HepG2 (cell line): ENCODE data around the gene MAPK11. TPM values are rescaled to one million over a fixed set of nuclear protein-coding genes. Genes with fewer than 3 reads are reported as not detected.
A peak's percentile ranks its signal among the peaks of the same experiment; 100 is the strongest.

ENCODE experiments used
- ATF5 ChIP-seq: sonication (generic); formaldehyde crosslinking; IDR thresholded peaks from 2 replicates; pipeline ENCODE4 v1.4.0; 2020; ENCODE audit warnings: mild to moderate bottlenecking, low read depth, missing genetic modification reagents
- BATF2 ChIP-seq: sonication (generic); formaldehyde crosslinking; IDR thresholded peaks from 2 replicates; pipeline ENCODE4 v1.8.0; 2022; ENCODE audit warnings: mild to moderate bottlenecking, missing genetic modification reagents, moderate library complexity
- ELF4 ChIP-seq: sonication (generic); formaldehyde crosslinking; IDR thresholded peaks from 2 replicates; pipeline ENCODE4 v1.5.0; 2020; ENCODE audit warnings: missing genetic modification reagents, mild to moderate bottlenecking, moderate library complexity, borderline replicate concordance
- KMT2B ChIP-seq: IDR thresholded peaks from 2 replicates; pipeline ENCODE4 v1.6.1; 2016; ENCODE audit warnings: missing genetic modification reagents, missing compliant biosample characterization
- LCORL ChIP-seq, 2 experiments: fragments of 450-650 bp in 1 of 2; sonication (generic) in 1 of 2; formaldehyde crosslinking in 1 of 2; IDR thresholded peaks; 2 replicates each; pipeline versions ENCODE4 v1.5.0 to v1.6.1; 2017 to 2020; ENCODE audit warnings: antibody characterized with exemption in 1 of 2, missing genetic modification reagents in 1 of 2
- MYNN ChIP-seq: sonication (generic); formaldehyde crosslinking; IDR thresholded peaks from 2 replicates; pipeline ENCODE4 v1.4.0; 2020; ENCODE audit warnings: mild to moderate bottlenecking, low read depth, missing genetic modification reagents
- RORA ChIP-seq: sonication (generic); formaldehyde crosslinking; IDR thresholded peaks from 2 replicates; pipeline ENCODE4 v1.5.0; 2020; ENCODE audit warnings: mild to moderate bottlenecking, missing genetic modification reagents, moderate library complexity
- SNAPC4 ChIP-seq: sonication (generic); formaldehyde crosslinking; IDR thresholded peaks from 2 replicates; pipeline ENCODE4 v1.4.0; 2020; ENCODE audit warnings: mild to moderate bottlenecking, missing genetic modification reagents
- SRSF4 ChIP-seq: fragments of 200-400 bp; formaldehyde crosslinking; IDR thresholded peaks from one replicate; pipeline ENCODE4 v1.6.1; 2018; ENCODE audit warnings: mild to moderate bottlenecking, low read depth, low read length, moderate library complexity; ENCODE audit not compliant: poor library complexity, severe bottlenecking
- ZBTB21 ChIP-seq: sonication (generic); formaldehyde crosslinking; IDR thresholded peaks from 2 replicates; pipeline ENCODE4 v1.4.0; 2020; ENCODE audit warnings: missing genetic modification reagents
- ZBTB37 ChIP-seq: sonication (generic); formaldehyde crosslinking; IDR thresholded peaks from 2 replicates; pipeline ENCODE4 v1.4.0; 2020; ENCODE audit warnings: mild to moderate bottlenecking, missing genetic modification reagents
- ZBTB7B ChIP-seq: sonication (generic); formaldehyde crosslinking; IDR thresholded peaks from 2 replicates; pipeline ENCODE4 v1.4.0; 2020; ENCODE audit warnings: missing genetic modification reagents
- ZNF550 ChIP-seq: sonication (generic); formaldehyde crosslinking; IDR thresholded peaks from 2 replicates; pipeline ENCODE4 v1.4.0; 2020; ENCODE audit warnings: mild to moderate bottlenecking, missing genetic modification reagents, borderline replicate concordance
- ZNF761 ChIP-seq: sonication (generic); formaldehyde crosslinking; conservative IDR thresholded peaks from 2 replicates; pipeline ENCODE4 v1.4.0; 2020; ENCODE audit warnings: mild to moderate bottlenecking, missing genetic modification reagents
- ZZZ3 ChIP-seq: sonication (generic); formaldehyde crosslinking; IDR thresholded peaks from 2 replicates; pipeline ENCODE4 v1.4.0; 2020; ENCODE audit warnings: missing genetic modification reagents, mild to moderate bottlenecking, borderline replicate concordance
- polyA plus RNA-seq, 8 experiments: library from polyadenylated mRNA; depleted of rRNA in 3 of 8; stranded (reverse) in 7 of 8; unstranded in 1 of 8; fragments of >200 nt; fragmentation: Illumina TruSeq in 4 of 8; extraction: Trizol in 4 of 8; gene quantifications; 2 replicates each; pipeline versions ENCODE4 v1.2.1 to v1.2.3, GENCODE V29; 2011 to 2016; ENCODE audit warnings: low read depth in 4 of 8, missing spikeins in 1 of 8, mixed read lengths in 1 of 8; ENCODE audit not compliant: insufficient read depth in 1 of 8
- total RNA-seq, 5 experiments: library from RNA; depleted of rRNA; stranded (reverse); fragments of >200 nt; fragmentation: Illumina TruSeq; extraction: Trizol; gene quantifications; 2 replicates each; pipeline ENCODE4 v1.2.3, GENCODE V29; 2016; ENCODE audit warnings: low read depth in 1 of 5

Gene MAPK11
- total and polyA plus RNA-seq, 2 of the 13 experiments (the other 11 are each of a cell fraction or from before 2014, with no cell fraction given), result 0.15 to 0.17 TPM

GRCh38 chr22:50306753-50307749, 36.9 kb upstream of the MAPK11 start, which contains the start of gene PLXNB2 (continued):
- no peak for TF ChIP-seq ZBTB37 (CRISPR knock-in tag)
- no peak for TF ChIP-seq LCORL (IDR thresholded peaks at IDR 0.05)
- no peak for TF ChIP-seq LCORL (CRISPR knock-in tag; IDR thresholded peaks at IDR 0.05)
- no peak for TF ChIP-seq ATF5 (CRISPR knock-in tag)
- no peak for TF ChIP-seq ZBTB7B
- no peak for TF ChIP-seq ZNF550 (CRISPR knock-in tag)
- TF ChIP-seq SRSF4, result no peak
- no peak for TF ChIP-seq ZZZ3 (CRISPR knock-in tag)
- TF ChIP-seq BATF2 (CRISPR knock-in tag), result no peak; the same call in 1 of the 2 replicates
- no peak for TF ChIP-seq KMT2B (CRISPR knock-in tag)
- no peak for TF ChIP-seq ZBTB21 (CRISPR knock-in tag)
- no peak for TF ChIP-seq ELF4
- TF ChIP-seq RORA (CRISPR knock-in tag), result no peak
- TF ChIP-seq SNAPC4 (CRISPR knock-in tag), result 0 out of 2 replicates have a peak, but pooled peaks have one; percentile 23
- no peak for TF ChIP-seq ZNF761
- TF ChIP-seq MYNN (CRISPR knock-in tag), result no peak
